Tibial nerve (tissue), 3 donors: ENCODE data around the gene SNRK.

ENCODE experiments used
- CTCF ChIP-seq, 5 experiments: fragments of 200-600 bp in 3 of 5; fragments of 450-650 bp in 2 of 5; sonication (generic) in 3 of 5; IDR thresholded peaks; one replicate each; pipeline ENCODE4 v1.5.1; 2016 to 2019; ENCODE audit warnings: antibody characterized with exemption in 5 of 5, mild to moderate bottlenecking in 3 of 5, moderate library complexity in 2 of 5
- POLR2A ChIP-seq, 2 donors: fragments of 450-650 bp; IDR thresholded peaks; one replicate each; pipeline ENCODE4 v1.6.1; 2017; ENCODE audit warnings: antibody characterized with exemption in 2 of 2, mild to moderate bottlenecking in 2 of 2, moderate library complexity in 2 of 2

GRCh38 chr3:43378066-43378935 is 92.0 kb downstream of the SNRK start:
- peak in 4 of 5 experiments; percentile 23 to 45 (median 31) for TF ChIP-seq CTCF (IDR thresholded peaks at IDR 0.05)
- TF ChIP-seq POLR2A (IDR thresholded peaks at IDR 0.05) = no peak
